ENCODE data around the gene LRP4.

The LRP4 gene

DNA sequence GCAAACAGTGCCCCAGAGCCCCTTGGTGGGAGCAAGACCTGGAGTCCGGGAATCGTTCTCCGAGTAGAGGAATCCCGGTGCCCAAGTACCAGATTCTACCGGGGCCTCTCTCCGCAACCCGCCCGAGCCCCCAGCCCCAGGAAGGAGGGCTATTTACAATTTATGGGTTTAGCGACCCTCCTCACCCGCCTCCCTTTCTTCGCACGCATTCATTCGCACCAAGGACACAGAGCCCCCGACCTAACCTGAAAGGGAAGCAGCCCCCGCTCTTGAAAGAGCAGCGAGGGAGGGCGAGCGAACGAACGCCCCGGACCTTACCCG lies 628 bp downstream of the LRP4 start:
- no peak for DNase-seq

DNA sequence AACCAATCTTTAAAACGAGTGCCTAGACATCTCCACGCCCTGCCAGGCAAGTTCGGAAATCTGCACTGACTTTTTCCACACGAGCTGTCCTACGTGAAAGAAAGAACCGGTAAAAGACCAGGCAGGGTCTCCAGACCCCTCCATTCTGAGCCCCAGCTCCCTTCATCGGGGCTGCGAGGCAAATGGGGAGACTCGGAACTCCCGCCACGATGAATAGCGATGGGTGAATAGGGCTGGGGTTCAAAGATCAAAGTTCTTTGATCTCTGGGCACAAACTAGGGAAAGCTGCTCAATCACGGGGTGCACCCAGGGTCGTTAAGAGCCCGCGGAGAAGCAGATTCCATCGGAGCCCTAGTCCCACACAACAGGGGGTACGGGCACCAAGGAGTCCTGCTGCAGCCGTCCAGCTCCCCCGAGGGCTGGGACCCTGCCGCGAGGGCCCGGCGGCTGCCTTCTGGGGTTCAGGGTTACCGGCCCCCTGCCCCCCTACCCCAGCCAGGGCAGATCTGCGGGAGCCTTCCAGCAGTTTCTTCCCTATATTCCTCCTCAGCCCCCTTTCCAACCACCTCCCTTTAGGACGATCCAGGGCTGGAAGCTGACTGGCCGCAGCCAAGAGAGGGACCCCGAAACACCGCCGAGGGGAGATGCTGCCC lies 1.1 kb downstream of the LRP4 start:
- no peak for DNase-seq

DNA sequence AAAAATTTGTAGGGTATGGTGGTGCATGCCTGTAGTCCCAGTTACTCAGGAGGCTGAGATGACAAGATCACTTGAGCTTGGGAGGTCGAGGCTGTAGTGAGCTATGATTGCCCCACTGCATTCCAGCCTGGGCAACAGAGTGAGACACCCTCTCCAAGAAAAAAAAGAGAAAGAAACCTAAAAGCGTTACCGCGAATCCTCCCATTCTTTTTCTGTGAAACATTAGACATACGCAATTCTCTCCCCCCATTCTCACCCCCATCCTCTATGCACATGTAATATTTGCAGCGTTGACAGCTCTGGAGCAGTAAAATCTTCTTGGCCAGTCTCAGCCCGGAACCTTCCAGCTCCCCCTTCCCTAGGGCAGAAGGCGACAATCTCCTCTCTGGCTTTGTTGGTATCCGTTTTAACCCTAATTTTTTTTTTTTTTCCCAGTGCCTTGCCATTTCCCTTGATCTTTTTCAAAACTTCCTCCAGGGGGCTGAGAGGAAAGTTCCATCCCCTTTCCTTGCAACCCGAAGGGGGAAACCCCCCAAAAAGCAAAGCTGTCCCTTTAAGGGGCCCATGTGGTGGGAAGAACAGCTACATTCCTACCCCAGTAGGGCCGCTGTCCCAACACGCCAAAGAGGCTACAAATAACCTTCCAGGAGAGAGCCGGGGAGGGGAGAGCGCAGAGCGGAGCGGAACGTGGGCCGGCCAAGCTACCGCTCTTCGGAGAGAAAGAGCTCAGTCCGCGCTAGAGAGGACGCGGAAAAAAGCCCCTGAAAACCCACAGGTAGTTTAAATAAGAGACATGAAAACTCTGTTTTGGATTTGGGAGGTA lies 1.9 kb downstream of the LRP4 start:
- no peak for DNase-seq

DNA sequence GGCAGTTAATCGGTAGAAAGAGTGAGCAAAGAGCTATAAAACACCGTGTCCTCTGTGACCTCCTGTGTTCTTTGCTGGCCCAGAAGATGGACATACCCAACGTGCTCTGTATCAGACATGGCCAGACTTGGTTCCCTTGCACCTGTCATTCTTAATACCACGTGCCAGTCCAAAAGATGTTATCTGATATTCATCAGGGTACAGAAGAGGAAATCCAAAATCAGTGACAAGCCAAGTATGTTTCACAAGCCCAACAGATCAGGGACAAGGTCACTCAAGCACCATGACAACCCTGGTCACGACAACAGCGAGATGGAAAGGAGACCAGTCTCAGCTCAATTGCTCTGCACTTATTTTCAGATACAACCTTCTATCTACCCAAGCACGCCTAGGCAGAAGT lies 3.4 kb downstream of the LRP4 start:
- no peak for DNase-seq

DNA sequence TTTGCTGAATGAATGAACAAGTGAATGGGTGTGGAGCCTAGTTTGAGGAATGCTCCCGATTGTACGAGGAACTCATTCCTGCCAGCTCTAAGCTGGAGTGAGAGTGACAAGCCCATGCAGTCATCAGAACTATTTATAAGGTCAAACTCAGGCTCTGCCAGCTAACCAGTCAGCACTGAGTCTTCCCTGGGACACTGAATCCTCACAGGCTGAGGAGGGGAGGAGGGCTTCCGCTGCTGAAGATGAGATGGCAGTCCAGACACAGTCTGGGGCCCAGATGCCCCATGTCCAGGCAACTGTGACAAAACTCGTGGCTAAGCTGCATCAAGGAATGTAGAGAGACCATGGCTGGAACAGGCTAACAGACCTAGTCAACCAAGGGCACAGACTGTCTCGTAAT lies 4.0 kb downstream of the LRP4 start:
- no peak for DNase-seq

DNA sequence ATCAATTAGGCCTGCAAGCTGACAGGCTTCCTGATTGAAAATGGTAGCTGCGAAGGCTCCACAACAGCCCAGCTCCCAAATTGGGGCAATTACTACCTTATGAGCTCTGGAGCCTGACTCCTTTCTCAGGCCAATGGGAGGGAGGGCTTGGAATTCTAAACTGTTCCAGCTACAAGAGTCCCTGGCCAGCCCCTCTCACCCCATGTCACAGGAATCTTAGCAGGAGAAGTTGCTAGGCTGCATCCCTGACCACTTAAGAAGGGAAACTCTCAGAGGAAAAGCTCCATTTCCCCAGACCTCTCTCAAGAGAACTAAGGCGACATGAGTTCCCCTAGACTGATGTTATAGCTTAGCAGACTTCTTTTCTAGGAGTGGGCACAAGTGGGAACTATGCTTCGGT lies 4.9 kb downstream of the LRP4 start:
- DNase-seq: no peak

DNA sequence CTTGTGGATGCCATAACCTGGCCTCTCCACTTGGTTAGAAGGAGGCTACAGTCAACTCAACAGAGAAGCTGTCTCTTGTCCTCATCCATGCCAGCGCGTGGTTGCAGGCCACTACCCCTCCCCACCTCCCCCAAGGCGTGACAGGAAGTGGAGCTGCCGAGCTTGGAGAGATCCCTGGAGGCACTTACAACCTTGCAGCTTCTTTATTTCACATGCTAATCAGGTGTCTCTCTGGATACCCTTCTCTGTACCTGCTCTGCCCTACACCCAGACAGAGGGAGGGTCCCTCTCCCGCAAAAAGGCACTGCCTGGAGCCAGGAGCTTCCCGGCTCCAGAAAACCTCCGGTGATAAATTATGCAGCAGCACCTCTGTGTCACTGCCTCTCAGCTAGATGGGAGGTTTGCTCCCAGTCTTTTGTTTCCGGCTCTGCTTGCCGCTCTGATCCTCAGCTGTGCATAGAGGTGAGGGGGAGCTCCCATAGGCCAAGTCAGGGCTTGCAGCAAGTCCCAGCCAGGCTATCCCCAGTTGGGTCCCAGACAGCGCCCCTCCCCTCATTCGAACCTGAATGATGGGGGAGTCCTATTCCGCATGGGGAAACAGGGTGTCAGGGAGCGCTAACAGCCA lies 5.7 kb downstream of the LRP4 start:
- DNase-seq: no peak

DNA sequence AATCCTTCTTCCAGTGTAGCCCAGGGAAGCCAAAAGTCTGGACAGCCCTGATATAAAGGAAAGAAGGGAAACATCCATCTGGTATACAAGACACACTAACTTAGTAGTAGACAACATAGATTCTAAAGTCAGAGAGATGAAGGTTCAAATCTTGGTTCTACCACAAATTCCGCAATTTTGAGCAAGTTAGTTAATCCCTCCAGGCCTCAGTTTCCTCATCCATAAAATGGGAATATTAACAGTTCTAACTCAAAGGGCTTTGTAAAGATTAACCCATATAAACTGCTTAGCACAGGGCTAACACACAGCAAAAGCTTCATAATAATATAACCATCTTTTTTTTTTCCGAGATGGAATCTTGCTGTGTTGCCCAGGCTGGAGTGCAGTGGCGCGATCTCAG lies 10.7 kb downstream of the LRP4 start:
- DNase-seq: no peak

DNA sequence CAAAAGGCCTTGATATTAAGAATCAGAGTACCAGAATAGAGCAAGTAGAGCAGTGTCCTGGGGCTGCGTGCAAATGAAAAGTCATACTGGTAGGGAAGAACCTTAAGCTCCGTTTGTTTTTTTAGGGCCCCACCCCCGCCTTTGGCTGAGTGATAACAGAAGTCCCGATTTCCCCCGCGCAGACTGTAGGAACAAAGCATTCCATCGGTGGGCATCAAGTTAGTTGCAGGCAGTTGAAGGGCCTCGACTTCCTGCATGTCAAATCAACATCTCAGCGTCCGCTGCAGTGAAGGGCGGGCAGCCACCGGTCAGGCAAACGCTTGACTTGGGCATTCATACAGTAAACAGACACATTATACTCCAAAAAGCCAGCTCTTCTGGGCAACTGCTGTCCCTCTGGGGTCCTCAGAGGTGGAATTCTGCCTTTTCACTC lies 11.7 kb downstream of the LRP4 start:
- DNase-seq: no peak

DNA sequence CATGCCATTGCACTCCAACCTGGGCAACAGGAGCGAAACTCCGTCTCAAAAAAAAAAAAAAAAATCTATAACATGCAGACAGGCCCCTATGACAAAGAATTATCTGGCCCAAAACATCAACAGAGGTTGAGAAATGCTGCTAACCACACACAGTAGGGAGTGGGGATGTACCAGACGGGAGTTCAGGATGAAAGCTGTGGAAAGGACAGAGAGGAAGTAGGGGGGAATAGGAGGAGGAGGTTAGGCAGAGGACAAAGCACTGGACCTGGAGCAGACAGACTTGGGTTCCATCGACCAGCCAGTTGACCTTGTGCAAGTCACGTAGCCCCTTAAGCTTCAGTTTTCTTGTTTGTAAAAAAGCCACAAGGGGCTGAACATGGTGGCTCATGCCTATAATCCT lies 12.5 kb downstream of the LRP4 start:
- DNase-seq: no peak

DNA sequence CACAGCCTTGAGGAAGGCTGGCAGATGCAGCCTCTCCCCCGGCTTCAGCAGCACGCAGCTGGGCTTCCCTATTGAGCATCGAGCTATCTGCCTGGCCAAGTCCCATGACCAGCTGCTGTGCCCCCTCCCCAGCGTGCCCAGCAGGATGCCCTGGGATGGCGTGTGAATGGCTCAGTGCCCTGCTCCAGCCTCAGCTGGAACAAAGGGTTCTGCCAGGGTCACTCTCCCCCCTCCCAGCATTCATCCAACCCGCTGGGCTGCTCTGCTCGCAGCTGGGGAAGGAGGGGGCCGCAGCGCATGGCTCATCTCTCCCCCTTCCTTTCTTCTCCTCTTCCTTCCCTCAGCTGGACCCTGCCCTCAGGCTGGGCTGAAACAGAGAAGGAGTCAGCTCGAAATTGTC lies 14.5 kb downstream of the LRP4 start:
- DNase-seq: no peak

DNA sequence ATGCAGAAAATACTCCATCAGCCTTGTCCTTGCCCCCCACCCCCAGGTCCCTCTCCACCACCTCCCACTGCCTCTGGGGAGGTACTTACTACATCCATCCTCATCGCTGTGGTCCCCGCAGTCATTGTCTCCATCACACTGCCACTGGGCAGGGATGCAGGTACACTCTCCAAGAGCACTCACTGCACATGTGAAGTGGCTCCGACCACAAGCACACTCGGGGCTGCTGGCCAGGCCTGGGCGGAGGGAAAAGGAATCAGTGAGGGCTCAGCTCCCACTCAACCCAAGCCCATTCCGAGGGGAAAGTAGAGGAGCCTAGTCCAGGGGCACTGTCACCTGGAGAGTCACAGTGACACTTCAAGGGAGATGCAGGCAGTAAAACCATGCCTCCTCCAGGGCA lies 15.7 kb downstream of the LRP4 start:
- DNase-seq: no peak

DNA sequence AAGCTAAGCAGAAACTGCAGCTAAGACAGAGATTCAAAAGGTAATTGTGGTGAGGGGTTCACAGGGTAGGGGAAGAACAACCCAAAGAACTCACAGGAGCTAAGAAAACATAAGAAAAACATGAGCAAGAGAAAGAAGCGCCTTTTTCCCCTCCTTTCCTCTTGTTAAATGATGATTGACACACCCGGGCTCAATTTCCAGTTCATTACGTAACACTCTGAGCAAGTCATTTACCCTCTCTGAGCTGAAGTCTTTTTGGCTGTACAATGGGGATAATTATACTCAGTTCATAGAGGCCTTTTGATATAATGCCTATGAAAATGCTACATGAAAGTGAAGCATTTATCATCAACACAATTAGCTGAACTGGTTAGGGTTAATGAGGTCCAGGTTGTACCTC lies 17.2 kb downstream of the LRP4 start:
- no peak for DNase-seq

DNA sequence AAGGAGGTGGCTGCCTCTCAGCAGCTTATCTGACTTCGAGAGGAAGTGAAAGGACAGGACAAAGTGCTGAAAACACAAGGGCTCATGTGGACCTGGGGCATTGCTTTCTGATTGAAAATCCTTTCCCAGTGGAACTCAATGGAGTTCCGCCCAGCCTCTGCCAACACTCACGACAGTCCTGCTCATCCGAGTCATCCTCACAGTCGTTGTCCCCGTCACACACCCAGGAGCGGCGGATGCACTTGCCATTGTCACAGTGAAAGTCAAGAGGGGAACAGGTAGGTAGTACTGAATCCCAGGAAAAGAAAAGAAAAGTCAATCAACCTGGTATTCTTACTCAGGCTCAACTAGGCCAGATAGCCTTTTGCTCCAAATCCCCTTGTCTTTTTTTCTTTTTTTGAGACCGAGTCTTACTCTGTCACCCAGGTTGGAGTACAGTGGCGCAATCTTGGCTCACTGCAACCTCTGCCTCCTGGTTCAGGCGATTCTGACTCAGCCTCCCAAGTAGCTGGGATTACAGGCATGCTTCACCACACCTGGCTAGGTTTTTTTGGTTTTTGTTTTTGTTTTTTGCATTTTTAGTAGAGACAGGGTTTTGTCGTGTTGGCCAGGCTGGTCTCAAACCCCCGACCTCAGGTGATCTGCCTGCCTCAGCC lies 18.1 kb downstream of the LRP4 start:
- no peak for DNase-seq

DNA sequence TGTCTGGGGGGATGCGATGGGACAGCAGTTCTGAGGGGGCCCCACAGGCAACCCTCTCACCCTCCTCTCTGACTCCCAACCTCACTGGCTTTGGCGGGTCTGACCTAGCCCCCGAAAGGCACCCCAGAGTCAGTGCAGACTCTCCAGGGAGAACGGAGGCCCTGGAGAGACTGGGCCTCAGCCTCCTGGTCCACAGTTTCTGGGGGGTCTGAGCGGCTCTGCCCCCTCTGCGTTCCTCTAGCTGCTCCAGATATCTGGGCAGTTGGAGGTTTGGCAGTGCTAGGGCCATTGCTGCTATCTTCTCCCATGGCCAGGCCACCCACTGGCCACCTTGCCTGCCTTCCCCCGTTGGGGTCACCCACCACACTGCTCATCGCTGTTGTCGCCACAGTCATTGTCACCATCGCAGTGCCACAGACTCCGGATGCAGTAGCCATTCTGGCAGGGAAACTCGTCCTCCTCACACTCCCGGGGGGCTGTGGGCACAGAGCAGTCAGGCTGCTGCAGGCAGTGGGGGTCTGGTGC lies 18.8 kb downstream of the LRP4 start:
- DNase-seq: no peak

DNA sequence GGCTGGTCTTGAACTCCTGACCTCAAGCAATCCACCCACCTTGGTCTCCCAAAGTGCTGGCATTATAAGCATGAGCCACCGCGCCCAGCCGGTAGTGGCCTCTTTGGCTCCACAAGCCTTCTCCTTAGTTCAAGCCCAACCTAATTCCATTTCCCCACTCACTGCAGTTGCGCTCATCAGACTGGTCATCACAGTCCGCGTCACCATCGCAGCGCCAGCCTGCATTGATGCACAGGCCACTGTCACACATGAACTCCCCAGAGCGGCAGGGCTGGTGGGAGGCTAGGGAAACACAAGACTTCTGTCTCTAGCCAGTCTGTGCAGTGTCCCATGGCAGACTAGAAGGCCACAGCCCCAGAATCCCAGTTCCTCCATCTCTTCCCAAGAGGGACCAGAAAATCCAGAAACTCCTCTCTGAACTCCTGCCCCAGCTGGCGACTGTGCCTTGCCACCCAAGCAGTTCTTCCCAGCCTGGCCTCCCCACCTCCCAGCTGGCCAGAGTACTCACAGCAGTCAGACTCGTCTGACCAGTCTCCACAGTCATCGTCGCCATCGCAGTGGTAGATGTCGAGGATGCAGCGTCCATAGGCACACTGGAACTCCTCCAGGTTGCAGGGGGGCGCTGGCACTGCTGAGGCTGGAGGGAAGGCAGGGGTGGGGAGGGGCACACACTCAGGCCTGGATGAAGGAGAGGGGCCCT lies 19.8 kb downstream of the LRP4 start:
- no peak for DNase-seq

DNA sequence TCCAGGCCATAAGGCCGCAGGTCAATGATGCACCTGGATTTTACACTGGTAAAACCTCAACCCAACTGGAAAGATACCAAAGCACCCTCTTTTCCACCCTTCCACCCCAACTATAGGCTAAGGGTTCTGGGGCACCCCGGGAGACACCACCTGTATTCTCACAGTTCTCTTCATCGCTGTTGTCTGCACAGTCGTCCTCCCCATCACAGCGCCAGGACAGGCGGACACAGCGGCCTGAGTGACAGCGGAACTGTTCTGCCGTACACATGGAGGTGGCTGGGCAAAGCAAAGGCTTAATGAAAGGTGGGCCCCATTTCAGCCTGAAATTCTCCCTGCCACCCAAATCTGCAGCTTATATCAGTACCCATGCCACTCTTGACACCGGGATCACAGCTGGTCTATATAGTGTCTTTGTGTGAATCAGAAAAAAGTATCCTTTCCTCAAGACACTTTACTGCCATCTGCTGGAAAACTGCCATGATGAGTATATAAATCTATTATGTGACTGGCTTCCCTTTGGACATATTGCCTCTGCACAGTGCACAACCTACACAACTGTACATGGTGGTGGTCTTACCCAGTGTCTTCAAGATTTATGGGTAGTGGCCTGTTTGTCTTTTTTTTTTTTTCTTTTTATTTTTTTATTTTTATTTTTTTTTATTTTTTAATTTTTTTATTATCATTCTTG lies 21.5 kb downstream of the LRP4 start:
- peak; percentile 31 to 59 for DNase-seq

DNA sequence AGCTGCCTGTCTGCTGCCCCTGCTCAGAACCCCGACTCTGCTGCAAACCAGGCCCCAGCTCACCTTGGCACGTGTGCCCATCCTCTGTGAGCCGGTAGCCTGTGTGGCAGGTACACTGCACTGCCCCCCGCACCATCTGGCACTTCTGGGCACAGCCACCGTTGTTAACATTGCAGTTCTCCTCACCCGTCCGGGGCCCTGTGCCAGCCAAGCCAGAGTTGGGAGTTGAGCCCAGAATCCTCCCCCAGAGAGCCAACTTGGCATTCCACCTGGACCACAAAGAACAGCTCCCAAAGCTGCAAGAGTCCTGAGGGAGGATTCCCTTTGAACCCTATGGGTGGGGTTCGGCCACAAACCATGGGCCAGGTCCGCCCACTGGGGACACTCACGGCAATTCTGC lies 22.5 kb downstream of the LRP4 start:
- no peak for DNase-seq

DNA sequence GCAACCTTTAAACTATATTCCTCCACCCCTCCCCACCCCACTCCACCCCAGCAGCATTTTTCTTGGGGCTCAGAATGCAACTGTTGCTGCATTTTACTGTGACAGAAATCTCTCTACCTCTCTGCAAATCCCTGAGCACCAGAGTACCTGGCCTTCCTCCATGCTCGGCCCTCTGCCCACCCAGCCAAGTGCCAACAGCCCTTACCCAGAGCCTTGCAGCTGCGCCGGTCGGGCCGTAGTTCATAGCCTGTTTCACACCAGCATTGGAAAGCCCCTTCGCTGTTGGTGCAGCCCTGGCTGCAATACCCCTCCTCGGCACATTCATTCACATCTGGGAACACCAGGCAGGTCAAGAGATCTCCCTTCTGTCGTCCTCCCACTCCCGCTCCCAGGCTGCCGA lies 23.4 kb downstream of the LRP4 start:
- DNase-seq: no peak

DNA sequence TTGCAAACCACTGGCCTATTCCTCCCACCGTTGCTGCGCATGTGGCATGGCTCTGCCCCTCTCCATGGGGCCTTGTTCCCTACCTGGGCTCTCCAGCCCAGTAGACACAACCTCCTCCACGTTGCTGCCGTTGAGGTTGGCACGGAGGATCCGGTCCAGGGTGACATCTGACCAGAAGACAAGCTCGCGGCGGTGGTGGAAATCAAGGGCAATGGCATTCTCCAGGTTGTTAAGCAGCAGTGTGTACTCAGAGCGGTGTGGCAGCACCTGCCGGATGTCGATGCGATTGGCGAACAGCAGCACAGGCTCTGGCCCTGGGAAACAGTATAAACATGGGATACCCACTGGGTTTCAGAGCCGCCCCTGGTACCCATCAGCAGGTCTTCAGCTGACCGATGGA lies 23.8 kb downstream of the LRP4 start:
- DNase-seq: no peak

DNA sequence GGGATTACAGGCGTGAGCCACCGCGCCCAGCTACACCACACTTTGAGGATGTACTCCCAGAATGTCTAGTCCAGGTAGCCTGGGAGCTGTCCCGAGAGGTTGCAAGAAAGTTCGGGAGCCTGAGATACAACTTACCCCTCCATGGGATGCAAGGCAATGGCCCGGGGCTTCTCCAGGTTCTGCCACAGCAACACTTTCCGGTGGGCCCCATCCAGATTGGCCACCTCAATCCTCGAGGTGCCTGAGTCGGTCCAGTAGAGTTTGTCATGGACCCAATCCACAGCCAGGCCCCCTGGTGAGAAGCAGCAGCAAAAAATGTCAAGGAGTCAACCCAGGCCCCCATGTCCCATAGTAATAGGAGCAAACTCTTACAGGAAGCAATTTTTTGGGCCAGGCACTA lies 25.5 kb downstream of the LRP4 start:
- DNase-seq: no peak

DNA sequence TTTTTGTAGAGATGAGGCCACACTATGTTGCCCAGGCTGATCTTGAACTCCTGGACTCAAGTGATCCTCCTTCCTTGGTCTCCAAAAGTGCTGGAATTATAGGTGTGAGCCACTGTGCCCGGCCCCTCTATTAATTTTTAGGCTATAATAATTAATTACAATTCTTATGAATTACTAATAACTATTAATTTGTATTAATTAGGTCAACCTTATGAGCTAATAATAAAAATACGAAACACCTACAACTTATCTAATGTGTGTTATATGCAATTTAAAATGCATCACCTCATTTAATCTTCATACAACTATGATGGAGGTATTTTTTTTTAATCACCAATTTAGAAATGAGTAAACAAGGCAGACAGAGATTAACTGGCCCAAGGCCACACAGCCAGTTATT lies 26.2 kb downstream of the LRP4 start:
- no peak for DNase-seq
